NCI-H146 treated with DMSO at 0.1 percent for 48 hours (cell line): ENCODE results near the gene ATG13.
A peak's percentile ranks its signal among the peaks of the same experiment; 100 is the strongest.
"Not testable (repeated sequence)": the region's sequence is repeated elsewhere in the genome, so short reads cannot be mapped to it uniquely, and the experiment has no call there.

Experiments
- DNase-seq: peaks from one replicate; lab custom pipeline; 2025; ENCODE audit not compliant: unreplicated experiment; lab: John Stamatoyannopoulos, UW

The ATG13 gene

GRCh38 chr11:46617134-46617971 lies at the start of gene ATG13, which contains the start of gene HARBI1:
Gene ATG13 (plus strand): TSS chr11:46617553. CDS start chr11:46644292, 26,739 bp downstream.
Gene HARBI1 (minus strand): TSS chr11:46617227. CDS start chr11:46616237, 990 bp downstream.
- DNase-seq, result peak; percentile 66

DNA sequence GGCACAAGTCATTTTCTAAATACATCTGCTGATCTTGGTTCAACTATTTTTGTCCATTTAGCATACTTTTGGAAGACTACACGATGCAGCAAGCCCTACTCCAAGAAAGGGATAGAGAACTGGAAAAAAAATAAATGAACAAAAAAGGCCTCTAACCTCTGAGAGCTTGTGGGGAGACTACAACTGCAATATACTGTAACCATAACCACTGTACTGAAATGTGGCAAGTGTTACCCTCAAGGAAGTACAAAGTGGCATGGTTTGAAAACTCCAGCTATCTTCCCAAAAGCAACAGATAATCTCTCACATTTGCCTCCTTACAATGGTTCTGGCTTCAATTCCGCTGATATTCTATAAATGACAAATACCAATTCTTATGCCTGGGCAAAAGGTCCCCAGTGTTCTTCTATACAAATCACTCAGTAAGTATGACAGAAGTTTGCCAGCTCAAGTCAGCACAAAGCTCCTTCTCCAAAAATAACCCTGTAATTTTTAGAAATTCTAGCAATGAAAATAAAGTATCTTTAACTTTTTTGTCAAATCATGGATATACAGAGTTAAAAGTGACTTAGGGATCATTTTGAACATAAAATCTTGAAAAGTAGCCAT lies 46.5 kb upstream of the ATG13 start:
- no peak for DNase-seq

- no peak for DNase-seq
Observed at GRCh38 chr11:46574656-46575055, 42.7 kb upstream of the ATG13 start.

GRCh38 chr11:46577058-46577457 lies 40.3 kb upstream of the ATG13 start:
- DNase-seq, result no peak

- no peak for DNase-seq
Observed at GRCh38 chr11:46582588-46582987, 34.8 kb upstream of the ATG13 start.

DNA sequence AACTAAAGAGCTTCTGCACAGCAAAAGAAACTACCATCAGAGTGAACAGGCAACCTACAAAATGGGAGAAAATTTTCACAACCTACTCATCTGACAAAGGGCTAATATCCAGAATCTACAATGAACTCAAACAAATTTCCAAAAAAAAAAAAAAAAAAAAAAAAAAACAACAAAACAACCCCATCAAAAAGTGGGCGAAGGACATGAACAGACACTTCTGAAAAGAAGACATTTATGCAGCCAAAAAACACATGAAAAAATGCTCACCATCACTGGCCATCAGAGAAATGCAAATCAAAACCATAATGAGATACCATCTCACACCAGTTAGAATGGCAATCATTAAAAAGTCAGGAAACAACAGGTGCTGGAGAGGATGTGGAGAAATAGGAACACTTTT lies 33.8 kb upstream of the ATG13 start:
- DNase-seq, result not testable (repeated sequence)

DNA sequence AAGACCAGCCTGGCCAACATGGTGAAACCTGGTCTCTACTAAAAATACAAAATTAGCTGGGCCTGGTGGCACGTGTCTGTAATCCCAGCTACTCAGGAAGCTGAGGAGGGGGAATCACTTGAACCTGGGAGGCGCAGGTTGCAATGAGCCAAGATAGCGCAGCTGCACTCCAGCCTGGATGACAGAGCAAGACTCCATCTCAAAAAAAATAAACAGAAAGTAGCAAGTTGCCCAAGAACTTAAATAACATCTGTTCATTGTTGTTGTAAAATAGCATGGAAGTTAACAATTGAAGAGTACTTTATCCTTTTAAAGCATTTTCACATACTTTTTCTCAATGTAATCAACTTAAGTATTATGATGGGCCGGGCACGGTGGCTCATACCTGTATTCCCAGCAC lies 29.2 kb upstream of the ATG13 start:
- DNase-seq, result no peak

DNA sequence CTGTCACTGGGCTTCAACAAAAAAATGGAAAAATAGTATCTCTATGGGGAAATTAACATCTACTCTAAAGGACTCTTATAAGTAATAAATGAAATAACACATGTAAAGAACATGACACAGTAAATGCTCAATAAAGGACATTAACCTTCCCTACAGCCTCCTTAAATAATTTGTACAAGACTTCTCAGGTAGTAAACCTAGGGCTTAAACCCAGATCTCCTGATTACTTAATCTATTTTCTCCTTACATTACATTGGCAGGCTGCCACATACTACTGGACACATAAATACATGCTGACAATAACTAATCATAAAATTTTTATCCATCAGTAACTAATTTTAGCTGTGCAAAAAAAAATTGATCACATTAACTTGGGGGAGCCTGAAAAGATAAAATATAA lies 28.4 kb upstream of the ATG13 start:
- no peak for DNase-seq

DNA sequence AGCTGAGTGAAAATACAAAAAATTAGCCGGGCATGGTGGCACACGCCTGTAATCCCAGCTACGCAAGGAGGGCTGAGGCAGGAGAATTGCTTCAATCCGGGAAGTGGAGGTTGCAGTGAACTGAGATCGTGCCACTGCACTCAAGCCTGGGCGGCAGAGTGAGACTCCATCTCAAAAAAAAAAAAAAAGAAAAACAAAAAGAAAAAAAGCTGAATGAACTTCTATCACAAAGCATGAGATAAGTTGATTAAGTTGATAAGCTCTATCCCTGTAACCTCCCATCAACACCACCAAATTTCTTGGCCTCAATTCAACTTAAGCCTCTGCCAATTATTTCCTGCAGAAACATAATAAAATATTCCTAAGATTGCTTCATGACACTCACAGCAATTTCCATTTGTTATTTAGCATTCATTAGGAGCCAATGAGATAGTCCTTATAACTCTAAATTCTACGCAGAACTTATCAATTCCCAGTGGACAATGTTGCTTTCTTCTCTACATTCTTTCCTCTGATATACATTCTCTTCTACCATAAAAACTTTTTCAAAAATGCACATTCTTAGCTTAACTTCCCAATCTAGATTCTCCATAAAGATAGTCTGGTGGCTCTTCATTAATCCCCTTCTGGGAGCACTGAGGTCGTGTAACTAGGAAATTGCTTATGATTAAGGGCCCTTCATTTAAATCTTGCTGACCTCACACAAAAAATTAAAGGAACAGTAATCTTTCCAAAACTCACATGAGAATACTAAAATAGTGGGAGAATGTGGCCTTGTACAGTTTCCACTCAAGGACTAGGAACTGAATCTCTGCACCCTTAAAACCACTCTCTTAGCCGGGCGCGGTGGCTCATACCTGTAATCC lies 26.4 kb upstream of the ATG13 start:
- no peak for DNase-seq

DNA sequence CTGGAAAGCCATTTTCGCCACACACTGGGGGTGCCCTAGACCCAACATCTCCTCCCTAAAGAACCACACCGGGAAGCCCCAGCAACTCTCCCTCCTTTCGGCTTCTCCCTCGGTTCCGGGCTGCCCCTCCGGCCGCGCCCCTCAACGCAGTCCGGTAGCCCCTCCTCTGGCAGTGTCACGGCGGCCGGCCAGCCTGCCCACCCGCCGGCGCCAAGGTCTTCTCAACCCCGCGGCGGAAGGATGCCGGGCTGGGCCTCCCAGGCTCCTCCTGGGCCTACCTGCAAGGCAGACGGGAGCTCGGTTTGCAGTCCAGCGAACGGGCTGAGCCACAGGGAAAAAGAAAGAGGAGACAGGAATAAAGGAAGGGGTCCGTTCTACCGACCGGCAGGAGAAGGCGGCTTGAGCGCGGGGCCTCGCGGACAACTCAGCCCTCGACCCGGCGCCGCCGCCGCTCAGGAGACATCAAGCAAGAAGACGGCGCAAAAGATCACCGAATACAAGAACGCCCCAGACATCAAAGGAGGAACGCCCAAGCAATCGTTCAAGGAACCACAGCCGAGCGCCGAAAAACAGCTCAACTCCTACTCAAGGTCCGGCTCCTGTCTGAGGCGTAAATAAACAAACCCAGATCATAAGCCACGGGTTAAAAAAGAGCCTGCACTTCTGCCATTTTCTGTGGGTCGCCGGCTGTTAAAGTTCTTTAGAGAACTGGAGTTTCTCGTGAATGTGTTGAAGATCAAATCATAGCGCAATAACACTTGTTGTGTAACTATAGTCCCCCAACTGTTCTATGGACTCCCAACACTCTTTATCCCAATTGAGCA lies 23.6 kb upstream of the ATG13 start, which contains the start of gene AMBRA1:
AMBRA1 (minus strand) TSS at position 474 of the 824 bp plus-strand sequence. CDS start 45,643 bp downstream, outside the sequence.
- peak; percentile 83 for DNase-seq

DNA sequence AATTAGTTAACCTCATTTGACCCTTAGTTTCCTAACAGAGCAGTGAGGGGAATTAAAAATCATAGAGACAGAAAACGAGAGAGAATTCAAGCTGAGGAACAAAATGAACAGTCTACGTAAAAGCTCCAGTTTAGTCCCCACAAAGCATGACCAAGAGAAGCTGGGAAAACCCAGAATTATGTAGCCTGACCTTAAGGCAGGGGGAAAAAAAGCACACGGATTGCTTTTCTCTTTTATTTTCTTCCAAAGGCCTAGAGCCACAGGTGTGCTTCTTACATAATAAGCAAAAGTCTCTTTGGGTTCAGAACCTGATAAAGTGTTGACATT lies 23.0 kb upstream of the ATG13 start:
- DNase-seq, result no peak

GRCh38 chr11:46594785-46595184 lies 22.6 kb upstream of the ATG13 start:
- no peak for DNase-seq

DNA sequence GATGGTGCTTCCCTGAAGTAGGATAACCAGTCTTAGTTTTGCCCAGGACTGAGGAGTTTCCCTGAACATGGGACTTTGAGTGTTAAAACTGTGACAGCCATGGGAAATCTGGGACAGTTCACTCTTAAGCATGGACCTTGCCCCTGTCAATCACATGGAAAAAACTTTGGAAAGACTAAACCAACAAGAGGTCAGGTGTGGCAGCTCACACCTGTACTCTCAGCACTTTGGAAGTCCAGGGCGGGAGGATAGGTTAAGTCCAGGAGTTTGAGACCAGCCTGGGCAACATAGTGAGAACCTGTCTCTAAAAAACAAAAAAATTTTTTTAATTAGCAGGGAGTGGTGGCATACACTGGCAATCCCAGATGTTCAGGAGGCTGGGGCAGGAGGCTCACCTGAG lies 20.2 kb upstream of the ATG13 start:
- no peak for DNase-seq

- DNase-seq, result no peak
Observed at GRCh38 chr11:46597609-46598219, 19.6 kb upstream of the ATG13 start.

DNA sequence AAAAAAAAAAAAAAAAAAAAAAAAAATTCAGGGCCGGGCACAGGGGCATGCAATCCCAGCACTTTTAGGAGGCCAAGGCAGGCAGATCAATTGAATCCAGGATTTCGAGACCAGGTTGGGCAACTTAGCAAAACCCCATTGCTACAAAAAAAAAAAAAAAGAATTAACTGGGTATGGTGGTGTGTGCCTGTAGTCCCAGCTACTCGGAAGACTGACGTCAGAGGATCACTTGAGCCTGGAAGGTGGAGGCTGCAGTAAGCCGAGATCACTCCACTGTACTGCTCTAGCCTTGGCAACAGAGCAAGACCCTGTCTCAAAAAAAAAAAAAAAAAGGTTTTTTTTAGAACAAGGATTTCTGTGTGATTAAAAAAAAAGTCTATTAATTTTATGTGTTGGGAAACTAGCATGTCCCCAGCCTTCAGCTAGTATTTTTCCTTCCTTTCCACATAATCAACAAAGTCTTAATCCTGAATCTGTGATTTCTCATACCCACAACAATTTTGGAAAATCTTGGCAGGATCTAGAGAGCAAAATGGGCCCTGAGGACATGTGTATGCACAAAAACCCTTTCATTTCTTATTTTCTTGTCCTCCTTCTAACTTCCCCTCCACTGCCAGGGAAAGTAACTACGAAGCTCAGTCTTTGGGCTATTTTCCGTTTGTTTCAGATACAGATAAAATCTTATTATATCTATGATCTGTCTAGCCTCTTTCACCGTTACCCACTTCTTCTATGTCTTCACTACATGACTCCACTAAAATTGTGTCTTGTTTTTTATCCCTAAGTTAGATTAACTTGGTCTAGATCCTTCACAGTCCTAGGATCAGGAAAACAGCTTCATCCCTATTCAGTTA lies 17.8 kb upstream of the ATG13 start:
- DNase-seq, result no peak

DNA sequence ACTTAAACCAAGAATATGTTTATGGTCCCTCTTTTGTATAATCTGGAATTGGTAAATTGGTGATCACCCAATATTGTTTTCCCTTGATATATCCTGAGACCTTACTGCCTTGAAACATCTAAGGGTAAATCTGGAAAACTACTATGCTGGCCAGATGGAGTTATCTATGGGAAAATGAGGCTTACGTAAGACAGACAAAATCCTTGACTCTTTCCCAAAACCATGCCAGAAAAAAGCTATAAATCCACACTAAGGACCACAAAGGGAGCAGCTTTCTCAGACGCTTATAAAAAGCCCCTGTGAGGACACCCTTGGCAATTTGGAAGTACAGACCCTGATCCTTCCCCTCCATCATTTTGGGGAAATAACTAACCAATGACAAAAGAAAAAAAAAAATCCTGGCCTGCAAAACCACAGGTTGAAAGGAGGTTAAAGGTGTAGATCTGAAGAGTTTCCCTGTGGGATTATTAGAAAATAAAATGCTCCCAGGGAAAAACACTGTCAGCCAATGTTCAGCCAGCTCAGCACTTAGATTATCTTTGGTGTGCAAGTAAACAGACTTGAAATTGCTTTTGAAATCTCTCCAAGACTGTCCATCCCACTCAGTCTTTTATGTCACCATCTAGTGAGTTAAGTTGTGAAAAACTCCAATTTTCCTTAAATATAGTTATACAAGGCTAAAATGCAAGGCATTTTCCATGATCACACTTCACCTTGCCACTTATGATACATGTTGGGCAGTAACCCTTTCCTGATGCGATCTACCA lies 17.0 kb upstream of the ATG13 start:
- DNase-seq, result no peak

DNA sequence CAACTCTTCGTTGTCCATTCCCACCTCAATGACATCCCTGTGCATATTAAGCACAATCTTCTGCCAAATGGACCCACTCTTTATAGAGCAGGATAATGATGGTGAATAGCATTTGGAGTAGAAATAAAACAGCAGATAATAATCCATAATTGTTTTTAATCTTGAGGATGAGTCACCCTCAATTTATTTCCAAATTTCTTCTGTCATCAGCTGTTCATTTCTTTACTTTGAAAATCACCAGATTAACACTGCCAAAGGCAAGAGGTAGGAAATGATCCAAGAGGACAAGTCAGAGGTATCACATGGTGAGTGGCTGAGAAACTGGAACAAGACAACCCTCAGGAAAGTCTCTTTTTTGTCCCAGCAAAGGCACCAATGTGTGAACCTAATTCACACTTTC lies 16.2 kb upstream of the ATG13 start:
- no peak for DNase-seq

DNA sequence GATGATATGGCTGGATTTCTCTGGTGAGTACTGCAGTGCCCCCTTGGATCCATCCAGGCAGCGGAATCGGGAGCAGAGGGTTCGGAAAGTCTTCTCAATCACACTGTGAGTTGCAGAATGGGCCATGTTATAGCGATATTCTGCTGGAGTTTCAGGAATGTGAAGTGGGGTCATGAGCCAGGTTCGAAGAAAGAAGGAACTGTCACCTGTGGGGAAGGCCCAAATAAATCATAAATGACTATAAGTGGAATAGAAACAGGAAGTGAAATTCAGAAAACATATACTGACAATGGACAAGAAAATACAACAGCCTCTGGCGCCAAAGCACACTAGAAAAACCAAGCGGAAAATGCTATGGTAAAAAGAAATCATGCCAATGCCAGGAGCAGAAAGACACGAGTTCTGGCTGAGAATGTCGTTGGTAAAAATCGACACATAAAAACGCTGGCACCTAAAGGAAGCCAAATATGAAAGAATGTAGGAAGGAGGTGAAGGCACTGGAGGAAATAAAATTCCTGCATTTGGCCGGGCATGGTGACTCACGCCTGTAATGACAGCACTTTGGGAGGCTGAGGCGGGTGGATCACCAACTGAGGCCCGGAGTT lies 13.5 kb upstream of the ATG13 start:
- no peak for DNase-seq
